Globus pallidus (tissue), 1 donor: ENCODE measurements around the gene XYLT1.

ENCODE experiments used
- DNase-seq: peaks from one replicate; pipeline ENCODE4 v3.0.0-alpha.2; 2015; ENCODE audit warnings: low spot score

Gene XYLT1

GRCh38 chr16:17082095-17082882, 388.5 kb downstream of the XYLT1 start:
- no peak for DNase-seq

GRCh38 chr16:17080105-17080504, 390.7 kb downstream of the XYLT1 start:
- DNase-seq: no peak

GRCh38 chr16:17078931-17079631, 391.7 kb downstream of the XYLT1 start:
- no peak for DNase-seq

- DNase-seq: no peak
These were observed 393.8 kb downstream of the XYLT1 start for GRCh38 chr16:17076818-17077498.

GRCh38 chr16:17076092-17076754, 394.5 kb downstream of the XYLT1 start:
- peak; percentile 48 for DNase-seq

- DNase-seq: no peak
These were observed 398.7 kb downstream of the XYLT1 start for GRCh38 chr16:17072104-17072503.

- no peak for DNase-seq
These were observed 399.7 kb downstream of the XYLT1 start for GRCh38 chr16:17070882-17071592.

- no peak for DNase-seq
These were observed 401.1 kb downstream of the XYLT1 start for GRCh38 chr16:17069681-17070080.

- no peak for DNase-seq
These were observed 402.2 kb downstream of the XYLT1 start for GRCh38 chr16:17068524-17068923.

- no peak for DNase-seq
These were observed 402.9 kb downstream of the XYLT1 start for GRCh38 chr16:17067882-17068281.

- no peak for DNase-seq
These were observed 407.3 kb downstream of the XYLT1 start for GRCh38 chr16:17063201-17064139.

- DNase-seq: no peak
These were observed 408.1 kb downstream of the XYLT1 start for GRCh38 chr16:17062676-17063075.

- no peak for DNase-seq
These were observed 409.4 kb downstream of the XYLT1 start for GRCh38 chr16:17061326-17061725.

GRCh38 chr16:17058471-17058870, 412.3 kb downstream of the XYLT1 start:
- no peak for DNase-seq

- DNase-seq: no peak
These were observed 414.1 kb downstream of the XYLT1 start for GRCh38 chr16:17056666-17057065.

- no peak for DNase-seq
These were observed 417.1 kb downstream of the XYLT1 start for GRCh38 chr16:17053536-17054160.
